ENCODE results near the gene BSDC1.
"Not testable (repeated sequence)": the region's sequence is repeated elsewhere in the genome, so short reads cannot be mapped to it uniquely, and the experiment has no call there.

The BSDC1 gene

GRCh38 chr1:32361674-32362473 is 32.4 kb downstream of the BSDC1 start:
- DNase-seq (ENCODE audit: low read depth), result no peak
- peak overlapping the region; percentile 48 for H3K4me3 ChIP-seq (ENCODE audit: low read depth, low read length)

- no peak for DNase-seq (ENCODE audit: low read depth)
- H3K4me3 ChIP-seq (ENCODE audit: low read depth, low read length), result peak overlapping the region; percentile 48
These were observed 33.0 kb downstream of the BSDC1 start for GRCh38 chr1:32361308-32361673.

- DNase-seq (ENCODE audit: low read depth), result no peak
- H3K4me3 ChIP-seq (ENCODE audit: low read depth, low read length), result no peak overlapping the region
These were observed 35.8 kb downstream of the BSDC1 start for GRCh38 chr1:32358435-32358834.

- no peak overlapping the region for H3K4me3 ChIP-seq (ENCODE audit: low read depth, low read length)
- DNase-seq (ENCODE audit: low read depth), result no peak
These were observed 36.6 kb downstream of the BSDC1 start for GRCh38 chr1:32357614-32358013.

- no peak for DNase-seq (ENCODE audit: low read depth)
- no peak overlapping the region for H3K4me3 ChIP-seq (ENCODE audit: low read depth, low read length)
These were observed 37.8 kb downstream of the BSDC1 start for GRCh38 chr1:32356478-32356877.

GRCh38 chr1:32355778-32356177 is 38.5 kb downstream of the BSDC1 start:
- not testable (repeated sequence) for H3K4me3 ChIP-seq (ENCODE audit: low read depth, low read length); DNase-seq (ENCODE audit: low read depth)

- peak; percentile 39 for DNase-seq (ENCODE audit: low read depth)
- H3K4me3 ChIP-seq (ENCODE audit: low read depth, low read length), result no peak overlapping the region
These were observed 40.2 kb downstream of the BSDC1 start for GRCh38 chr1:32353886-32354570.

GRCh38 chr1:32353431-32353830 is 40.8 kb downstream of the BSDC1 start:
- H3K4me3 ChIP-seq (ENCODE audit: low read depth, low read length), result no peak overlapping the region
- no peak for DNase-seq (ENCODE audit: low read depth)

GRCh38 chr1:32352831-32353383 is 41.3 kb downstream of the BSDC1 start:
- no peak overlapping the region for H3K4me3 ChIP-seq (ENCODE audit: low read depth, low read length)
- DNase-seq (ENCODE audit: low read depth), result no peak

GRCh38 chr1:32352239-32352745 is 41.9 kb downstream of the BSDC1 start:
- no peak for DNase-seq (ENCODE audit: low read depth)
- peak overlapping the region; percentile 62 for H3K4me3 ChIP-seq (ENCODE audit: low read depth, low read length)

GRCh38 chr1:32351399-32352238 is 42.6 kb downstream of the BSDC1 start:
- peak overlapping the region; percentile 62 for H3K4me3 ChIP-seq (ENCODE audit: low read depth, low read length)
- DNase-seq (ENCODE audit: low read depth), result peak; percentile 72

- peak overlapping the region; percentile 62 for H3K4me3 ChIP-seq (ENCODE audit: low read depth, low read length)
- DNase-seq (ENCODE audit: low read depth), result no peak
These were observed 43.3 kb downstream of the BSDC1 start for GRCh38 chr1:32350785-32351398.

- H3K4me3 ChIP-seq (ENCODE audit: low read depth, low read length), result no peak overlapping the region
- peak; percentile 29 for DNase-seq (ENCODE audit: low read depth)
These were observed 45.0 kb downstream of the BSDC1 start for GRCh38 chr1:32349211-32349708.

- no peak overlapping the region for H3K4me3 ChIP-seq (ENCODE audit: low read depth, low read length)
- DNase-seq (ENCODE audit: low read depth), result no peak
These were observed 47.6 kb downstream of the BSDC1 start for GRCh38 chr1:32346532-32347157.

GRCh38 chr1:32345289-32345827 is 48.9 kb downstream of the BSDC1 start:
- H3K4me3 ChIP-seq (ENCODE audit: low read depth, low read length), result no peak overlapping the region
- peak; percentile 43 for DNase-seq (ENCODE audit: low read depth)

- DNase-seq (ENCODE audit: low read depth), result no peak
- no peak overlapping the region for H3K4me3 ChIP-seq (ENCODE audit: low read depth, low read length)
These were observed 51.5 kb downstream of the BSDC1 start for GRCh38 chr1:32342704-32343103.

GRCh38 chr1:32341971-32342370 is 52.3 kb downstream of the BSDC1 start:
- H3K4me3 ChIP-seq (ENCODE audit: low read depth, low read length), result no peak overlapping the region
- no peak for DNase-seq (ENCODE audit: low read depth)

GRCh38 chr1:32341186-32341757 is 53.0 kb downstream of the BSDC1 start:
- no peak overlapping the region for H3K4me3 ChIP-seq (ENCODE audit: low read depth, low read length)
- DNase-seq (ENCODE audit: low read depth), result no peak

Data from skeletal muscle cell (primary cell).